ENCODE data around the gene CEP350.
"Not testable (repeated sequence)": the region's sequence is repeated elsewhere in the genome, so short reads cannot be mapped to it uniquely, and the experiment has no call there.

The CEP350 gene

DNA sequence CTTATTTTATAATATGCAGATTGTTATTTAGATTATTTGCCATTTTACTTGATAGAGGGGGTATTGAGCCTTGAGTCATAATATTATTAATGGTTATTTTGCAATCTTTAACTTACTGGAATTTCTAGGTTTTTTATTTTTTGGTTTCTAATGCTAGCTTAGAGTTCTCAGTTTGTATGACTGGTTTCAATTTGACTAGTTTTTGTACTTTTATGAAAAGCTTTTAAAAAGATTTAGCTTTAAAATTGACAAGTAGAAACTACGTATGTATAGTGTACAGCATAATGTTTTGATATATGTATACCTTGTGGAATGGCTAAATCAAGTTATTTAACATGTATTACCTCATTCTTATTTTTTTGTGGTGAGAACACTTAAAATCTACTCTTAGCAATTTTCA, 41.5 kb downstream of the CEP350 start:
- no peak for DNase-seq

DNA sequence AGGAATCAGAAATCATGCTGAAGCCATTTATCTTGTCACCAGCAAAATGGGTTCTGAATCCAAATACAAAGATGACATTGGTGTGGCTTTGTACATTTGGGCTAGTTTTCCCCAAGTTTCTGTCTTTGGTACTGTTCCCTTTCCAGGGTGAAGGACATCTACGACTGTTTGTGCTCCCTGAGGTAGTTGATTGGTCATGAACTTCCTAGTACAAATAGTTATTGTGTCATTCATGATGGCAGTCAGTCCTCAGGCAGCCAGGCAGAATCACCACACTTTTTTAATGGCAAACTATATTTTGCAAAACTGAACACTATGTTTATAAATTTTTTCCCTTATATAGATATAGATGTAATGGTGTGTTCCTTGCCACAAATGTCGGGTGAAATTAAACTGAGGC, 46.0 kb downstream of the CEP350 start:
- no peak for DNase-seq

DNA sequence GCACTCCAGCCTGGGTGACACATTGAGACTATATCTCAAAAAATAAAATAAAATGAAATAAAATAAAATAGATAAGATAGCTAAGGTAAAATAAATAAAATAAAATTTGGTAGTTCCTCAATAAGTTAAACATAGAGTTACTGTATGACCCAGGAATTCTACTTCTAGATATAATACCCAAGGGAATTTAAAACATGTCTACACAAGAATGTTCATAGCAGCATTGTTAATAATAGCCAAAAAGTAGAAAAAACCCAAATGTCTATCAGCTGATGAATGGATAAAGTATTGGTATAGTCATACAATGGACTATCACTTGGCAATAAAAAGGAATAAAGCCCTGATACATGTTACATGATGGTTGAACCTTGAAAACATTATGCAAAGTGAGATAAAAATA, 47.8 kb downstream of the CEP350 start:
- no peak for DNase-seq

DNA sequence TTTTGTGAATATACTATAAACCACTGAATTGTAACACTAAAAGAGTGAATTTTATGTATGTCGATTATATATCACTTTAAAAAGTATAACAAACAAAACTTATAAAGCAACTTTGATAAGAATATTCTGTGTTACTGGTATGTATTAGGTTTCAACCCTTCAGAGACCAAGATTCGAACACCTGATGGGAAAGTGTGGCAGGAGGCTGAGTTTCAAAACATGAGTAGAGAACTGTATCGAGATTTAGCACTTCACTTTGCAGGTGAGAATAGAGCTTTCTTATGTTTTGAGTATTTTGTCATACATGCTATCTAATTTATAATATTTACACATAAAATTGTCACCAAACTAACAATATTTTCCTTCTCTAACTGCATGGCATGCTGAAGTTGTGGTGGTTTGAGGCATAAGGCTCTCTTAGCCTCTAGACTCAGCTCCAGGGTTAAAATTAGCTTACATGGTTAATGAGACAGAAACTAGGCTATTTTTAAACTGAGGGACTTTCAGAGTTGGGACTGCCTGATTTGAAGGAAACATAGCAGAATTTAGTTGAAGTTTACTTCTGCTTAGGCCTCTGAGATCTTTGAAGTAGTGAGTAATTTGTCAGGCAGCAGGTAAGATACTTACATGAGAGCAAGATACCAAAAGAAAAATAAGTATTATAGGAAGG, 48.6 kb downstream of the CEP350 start:
- DNase-seq = no peak

DNA sequence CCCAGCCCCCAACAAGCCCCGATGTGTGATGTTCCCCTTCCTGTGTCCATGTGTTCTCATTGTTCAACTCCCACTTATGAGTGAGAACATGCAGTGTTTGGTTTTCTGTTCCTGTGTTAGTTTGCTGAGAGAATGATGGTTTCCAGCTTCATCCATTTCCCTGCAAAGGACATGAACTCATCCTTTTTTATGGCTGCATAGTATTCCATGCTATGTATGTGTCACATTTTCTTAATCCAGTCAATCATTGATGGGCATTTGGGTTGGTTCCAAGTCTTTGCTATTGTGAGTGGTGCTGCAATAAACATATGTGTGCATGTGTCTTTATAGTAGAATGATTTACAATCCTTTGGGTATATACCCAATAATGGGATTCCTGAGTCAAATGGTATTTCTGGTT, 52.2 kb downstream of the CEP350 start:
- DNase-seq = not testable (repeated sequence)

DNA sequence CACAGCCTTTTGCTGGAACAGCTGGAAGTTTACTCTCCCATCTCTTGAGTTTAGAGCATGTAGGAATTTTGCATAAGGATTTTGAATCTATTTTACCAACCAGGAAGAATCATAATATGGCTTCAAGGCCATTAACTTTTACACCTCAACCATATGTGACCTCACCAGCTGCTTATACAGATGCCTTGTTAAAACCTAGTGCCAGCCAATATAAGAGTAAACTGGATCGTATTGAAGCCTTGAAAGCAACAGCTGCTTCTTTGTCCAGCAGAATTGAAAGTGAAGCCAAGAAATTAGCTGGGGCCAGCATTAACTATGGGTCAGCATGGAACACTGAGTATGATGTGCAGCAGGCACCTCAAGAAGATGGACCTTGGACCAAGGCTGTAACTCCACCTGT, 65.4 kb downstream of the CEP350 start:
- DNase-seq = no peak

DNA sequence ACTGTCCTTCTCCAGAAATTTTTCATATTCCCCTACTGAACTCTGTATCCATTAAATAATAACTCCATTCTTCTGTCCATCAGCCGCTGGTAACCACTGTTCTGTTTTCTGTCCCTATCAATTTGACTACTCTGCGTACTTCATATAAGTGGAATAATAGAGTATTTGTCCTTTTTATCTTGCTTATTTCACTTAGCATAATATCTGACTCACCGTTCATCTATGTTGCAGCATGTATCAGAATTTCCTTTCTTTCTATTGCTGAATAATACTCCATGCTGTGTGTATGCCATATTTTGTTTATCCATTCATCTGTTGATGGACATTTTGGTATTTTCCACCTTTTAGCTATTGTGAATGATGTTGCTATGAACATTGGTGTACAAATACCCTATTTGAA, 71.9 kb downstream of the CEP350 start:
- no peak for DNase-seq

DNA sequence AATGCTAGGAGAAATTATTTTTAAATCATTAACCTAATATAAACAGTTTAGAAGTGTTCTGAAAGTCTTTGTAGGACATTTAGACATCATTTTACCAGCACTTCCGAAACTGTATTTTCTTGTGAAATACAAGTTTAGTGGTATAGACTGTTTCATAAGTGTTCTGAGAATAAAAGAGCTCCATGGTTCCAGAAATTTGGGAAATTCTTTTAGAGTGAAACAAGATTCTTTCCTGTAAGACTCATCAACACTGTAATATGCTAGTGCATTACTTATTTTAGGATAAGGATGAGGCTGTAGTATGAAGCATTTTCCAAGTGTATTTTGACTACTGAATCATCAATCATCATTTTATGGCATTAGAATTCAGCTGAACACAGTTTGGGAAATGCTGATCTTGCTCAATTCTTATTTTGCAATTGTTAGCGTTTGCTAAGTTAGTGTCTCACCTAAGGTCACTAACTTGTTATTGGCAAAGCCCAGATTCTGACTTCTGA, 73.4 kb downstream of the CEP350 start:
- no peak for DNase-seq

DNA sequence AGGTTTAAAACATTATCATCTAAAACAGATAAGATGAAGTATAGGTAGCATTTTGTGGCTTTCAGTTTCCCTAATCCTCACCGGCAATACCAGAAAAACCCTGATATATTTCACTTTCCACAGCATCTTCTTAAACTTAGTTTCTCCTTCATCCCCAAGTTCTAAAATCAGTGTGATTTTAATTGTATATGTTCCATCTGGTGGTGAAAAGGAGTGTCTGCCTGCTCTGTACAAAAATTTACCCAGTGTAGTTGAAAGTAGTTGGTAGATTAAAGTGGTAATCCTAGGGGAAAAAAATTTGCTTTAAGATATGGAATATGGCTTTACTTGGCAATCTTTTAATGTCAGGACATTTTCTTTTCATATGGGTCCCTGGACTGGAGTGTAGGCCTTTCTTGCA, 74.3 kb downstream of the CEP350 start:
- no peak for DNase-seq

DNA sequence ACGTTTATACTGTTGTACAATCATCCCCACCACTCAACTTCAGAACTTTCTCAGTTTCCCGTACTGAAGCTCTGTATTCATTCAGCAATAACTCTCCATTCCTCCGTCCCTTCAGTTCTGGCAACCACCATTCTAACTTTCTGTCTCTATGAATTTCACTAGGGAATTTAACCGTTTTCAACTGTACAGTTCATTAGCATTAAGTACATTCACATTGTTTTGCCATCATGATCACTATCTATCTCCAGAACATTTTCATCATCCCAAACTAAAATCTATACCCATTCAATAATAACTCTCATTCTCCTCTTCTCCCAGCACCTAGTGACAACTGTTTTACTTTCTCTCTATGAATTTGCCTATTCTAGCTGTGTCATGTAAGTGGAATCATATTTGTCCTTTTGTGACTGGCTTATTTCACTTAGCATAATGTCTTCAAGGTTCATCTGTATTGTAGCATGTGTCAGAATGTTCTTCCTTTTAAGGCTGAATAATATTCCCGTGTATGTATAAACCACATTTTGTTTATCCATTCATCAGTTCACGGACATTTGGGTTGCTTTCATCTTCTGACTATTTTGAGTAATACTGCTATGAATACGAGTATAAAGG, 75.0 kb downstream of the CEP350 start:
- no peak for DNase-seq

DNA sequence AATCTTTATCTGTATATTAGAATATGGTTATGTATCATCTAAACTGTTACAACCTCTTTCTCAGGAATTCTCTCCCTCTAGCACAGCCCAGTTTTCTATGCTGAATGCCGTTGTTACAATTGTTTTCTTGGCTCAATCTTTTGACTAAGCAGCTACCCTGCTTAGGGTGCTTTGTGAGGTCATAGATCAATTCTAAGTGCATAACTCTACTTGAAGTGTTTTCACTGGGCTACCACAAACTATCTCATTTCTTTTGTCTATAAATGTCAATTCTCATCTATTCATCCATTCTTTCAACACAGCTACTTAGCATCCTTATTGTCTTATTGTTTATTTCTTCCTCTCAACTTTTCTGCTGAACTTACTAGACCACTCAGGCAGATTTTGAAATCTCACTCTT, 77.1 kb downstream of the CEP350 start:
- no peak for DNase-seq

DNA sequence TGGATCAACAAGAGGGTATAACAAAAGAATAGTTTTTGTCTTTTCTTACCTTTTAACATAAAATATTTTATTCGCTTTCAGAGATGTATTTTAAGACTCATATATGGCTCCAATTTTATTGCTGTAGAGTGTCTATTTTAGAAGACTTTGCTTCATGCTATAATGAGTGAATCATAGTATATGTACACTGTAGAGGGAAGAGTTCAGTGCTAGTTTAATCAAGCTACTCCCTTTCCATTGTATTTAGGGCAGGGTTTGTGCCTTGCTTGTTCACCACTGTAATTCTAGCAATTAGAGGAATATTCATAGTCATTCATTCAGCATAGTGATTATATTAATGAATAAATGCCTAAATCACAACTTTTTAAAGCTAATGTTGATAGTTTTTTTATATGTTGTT, 78.8 kb downstream of the CEP350 start:
- DNase-seq = no peak

DNA sequence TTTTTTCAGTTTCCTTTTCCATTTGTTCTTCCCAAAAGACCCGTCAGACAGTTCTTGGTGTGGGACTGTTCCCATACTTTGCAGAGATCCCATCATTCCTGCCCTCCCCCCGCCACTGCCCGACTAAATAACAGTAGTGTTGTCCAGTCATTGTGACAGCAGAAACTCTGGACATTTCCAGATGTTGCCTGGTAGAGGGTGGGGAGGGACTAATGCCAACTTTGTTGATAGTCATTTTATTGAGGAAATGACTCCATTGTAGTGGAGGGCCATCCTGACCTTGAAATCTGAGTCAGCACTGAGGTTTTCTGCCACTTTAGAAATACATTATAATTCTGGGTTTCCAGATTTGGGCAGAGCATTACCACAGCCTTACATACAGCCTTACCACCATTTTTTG, 85.4 kb downstream of the CEP350 start:
- DNase-seq = no peak

DNA sequence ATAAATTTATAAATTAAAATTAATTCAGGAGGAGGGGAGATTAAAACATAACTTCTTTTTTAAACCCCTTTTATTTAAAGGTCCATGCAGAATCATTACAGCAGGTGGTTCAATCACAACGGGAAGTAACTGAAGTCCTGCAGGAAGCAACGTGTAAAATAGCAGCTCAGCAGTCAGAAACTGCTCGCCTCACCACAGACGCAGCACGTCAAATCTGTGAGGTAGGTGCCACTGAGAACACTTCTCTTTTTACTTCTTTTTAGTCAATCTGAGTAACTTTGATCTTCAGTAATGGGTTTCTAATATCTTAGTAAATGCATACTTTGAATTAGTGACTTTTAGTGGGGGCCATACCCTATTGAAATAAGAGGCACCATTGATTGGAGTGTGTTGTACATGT, 87.0 kb downstream of the CEP350 start:
- DNase-seq = no peak

DNA sequence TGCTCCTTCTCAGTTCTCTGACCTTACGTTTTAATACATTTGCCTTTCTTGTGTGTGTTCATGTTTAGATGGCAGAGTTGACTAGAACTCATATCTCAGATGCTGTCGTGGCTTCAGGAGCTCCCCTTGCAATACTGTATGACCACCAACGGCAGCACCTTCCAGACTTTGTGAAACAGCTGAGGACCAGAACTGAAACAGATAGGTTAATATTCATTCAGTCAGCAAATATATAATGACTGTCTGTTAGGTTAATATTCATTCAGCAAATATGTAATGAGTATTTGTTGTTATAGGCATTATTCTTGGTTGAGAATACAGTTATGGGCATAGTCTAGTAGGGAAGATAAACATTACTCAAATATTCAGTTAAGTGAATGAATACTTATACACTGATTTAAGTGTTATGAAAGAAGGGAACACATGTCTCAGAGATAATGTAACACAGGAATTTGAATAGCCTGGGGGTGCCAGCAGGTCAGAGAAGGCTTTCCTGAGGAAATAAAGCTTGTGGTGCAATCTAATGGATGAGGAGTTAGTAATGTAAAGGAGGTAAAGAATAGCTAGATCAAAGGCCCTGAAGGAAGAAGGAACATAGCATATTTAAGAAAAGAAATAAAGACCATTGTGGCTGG, 88.5 kb downstream of the CEP350 start:
- no peak for DNase-seq

DNA sequence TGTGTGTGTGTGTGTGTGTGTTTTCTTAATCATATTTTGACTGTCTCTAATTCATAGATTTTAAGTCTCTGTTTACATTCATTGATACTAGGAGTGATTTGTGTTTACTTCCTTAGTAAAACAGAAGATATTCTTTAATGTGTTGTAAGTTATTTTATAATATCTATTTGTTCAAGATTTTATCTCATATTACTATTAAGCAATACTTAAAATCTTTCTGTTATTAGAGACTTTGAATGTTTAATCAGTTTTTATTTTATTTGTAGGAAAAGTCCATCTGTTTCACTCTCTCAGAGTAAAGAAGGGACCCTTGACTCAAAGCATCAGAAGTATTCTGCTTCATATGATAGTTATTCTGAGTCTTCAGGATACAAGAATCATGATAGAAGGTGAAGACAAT, 89.2 kb downstream of the CEP350 start:
- no peak for DNase-seq

DNA sequence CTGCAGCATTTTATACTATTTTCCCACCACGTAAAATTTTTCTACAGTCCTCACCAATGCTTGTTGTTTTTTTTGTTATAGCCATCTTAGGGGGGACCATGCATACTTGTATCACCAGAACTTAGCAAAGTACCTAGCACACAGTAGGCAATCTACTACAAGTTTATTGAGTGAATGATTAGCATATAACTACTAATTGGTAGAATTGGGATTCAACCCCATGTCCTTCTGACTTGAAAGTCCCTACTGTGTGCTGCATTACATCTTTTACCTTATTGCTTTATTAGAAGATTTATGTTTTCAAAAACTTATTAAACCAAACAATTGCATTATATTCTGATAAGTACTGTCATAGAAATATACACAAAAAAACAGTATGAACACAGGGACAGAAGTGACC, 92.1 kb downstream of the CEP350 start:
- no peak for DNase-seq

DNA sequence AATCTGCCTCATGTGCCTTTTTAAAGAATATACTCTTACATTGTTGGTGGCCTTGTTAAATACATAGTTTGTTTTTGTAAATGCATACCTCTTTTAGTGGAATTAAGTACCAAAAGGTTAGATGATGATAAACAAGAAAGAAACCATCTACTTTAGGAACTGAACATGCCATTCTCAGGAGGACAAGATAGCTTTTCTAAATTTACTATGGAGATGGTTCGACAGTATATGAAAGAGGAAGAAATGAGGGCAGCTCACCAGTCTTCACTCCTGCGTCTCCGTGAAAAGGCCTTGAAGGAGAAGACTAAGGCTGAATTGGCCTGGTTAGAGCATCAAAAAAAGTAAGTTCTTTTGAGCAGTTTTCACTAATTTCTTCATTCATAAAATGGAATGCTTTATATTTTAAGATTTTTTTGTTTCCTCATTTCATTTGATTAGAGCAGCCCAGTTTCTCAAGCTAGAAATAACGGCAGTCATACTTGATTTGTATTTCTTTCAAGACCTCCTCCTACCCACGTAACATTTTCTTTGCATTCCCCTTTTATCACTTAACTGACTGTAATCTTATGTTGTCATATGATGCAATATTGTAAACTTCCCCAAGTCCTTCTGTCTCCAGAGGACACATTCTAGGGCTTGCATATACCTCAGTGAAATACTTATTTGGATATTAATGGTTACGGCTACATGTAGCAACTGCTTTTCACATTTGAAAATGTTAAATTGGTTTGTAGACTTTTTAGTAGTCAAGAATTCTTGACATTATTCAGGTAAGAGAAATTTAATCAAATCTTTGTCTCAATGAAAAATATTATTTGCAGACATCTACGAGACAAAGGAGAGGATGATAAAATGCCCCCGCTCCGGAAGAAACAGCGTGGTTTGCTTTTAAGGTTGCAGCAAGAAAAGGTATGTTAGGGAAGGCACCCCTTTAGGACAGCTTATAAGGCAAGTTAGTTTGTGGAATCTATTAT, 99.3 kb downstream of the CEP350 start:
- no peak for DNase-seq

DNA sequence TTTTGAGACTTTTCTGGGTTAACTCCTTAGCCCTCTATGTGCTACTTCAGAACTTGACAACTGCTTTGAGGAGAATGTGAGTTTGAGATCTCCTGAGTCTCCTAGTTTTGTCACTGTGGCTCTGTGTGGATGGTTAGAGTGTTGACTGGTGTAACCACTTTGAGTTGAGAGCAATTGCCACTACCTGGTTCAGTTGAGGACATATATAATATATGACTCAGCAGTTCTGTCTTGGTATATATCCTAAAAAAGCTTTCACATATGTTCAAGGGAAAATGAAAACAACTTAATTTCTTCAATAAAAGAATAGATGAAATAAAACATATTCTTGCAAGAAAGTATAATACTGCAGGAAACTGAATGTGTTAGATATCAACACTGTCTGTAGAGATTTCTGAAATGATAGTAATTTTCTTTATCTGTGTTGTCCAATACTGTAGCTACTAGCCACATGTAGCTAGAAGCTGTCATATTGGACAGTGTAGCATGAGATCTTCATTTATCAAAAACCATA, 103.3 kb downstream of the CEP350 start:
- no peak for DNase-seq

DNA sequence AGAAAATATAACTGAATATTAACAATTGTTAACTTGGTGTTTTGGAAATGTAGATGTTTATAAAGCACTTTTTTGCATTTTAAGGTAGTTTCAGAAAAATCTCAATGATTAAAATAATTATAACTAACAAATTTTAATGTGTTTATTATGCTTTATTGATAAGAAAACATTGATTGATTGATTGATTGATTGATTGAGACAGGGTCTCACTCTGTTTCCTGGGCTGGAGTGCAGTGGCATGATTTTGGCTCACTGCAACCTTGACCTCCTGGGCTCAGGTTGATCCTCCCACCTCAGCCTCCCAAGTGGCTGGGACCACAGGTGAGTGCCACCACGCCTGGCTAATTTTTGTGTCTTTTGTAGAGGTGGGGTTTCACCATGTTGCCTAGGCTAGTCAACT, 106.4 kb downstream of the CEP350 start:
- no peak for DNase-seq

DNA sequence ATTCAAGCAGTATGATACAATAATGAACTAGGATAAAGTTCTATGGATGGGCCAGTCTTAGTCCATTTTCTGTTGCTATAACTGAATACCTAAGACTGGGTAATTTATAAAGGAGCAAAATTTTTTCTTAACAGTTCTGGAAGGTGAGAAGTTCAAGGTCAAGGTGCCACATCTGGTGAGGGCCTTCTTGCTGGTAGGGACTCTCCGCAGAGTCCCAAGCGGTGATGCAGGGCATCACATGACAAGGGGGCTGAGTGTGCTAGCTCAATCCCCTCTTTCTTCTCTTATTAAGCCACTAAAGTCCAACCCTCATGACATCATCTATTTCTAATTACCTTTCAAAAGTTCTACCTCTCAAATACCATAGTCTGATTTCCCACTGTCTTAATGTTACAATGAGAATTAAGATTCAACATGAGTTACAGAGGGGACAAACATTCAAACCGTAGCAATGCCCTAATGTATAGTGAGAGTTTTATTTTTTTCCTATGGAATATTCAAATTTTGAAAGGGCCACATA, 107.9 kb downstream of the CEP350 start:
- DNase-seq = no peak

DNA sequence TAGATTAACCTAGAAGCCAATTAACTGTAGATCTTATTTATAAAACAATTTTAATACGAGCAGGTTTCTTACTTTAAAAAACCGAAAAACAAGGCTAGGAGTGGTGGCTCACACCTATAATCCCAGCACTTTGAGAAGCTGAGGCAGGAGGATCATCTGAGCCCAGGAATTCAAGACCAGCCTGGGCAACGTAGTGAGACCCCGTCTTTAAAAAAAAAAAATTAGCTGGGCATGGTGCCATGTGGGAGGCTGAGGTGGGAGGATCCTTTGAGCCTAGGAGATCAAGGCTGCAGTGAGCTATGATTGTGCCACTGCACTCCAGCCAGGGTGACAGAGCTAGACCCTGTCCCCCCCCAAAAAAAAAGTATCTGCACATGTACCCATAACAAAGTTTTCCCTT, 110.8 kb downstream of the CEP350 start:
- no peak for DNase-seq

DNA sequence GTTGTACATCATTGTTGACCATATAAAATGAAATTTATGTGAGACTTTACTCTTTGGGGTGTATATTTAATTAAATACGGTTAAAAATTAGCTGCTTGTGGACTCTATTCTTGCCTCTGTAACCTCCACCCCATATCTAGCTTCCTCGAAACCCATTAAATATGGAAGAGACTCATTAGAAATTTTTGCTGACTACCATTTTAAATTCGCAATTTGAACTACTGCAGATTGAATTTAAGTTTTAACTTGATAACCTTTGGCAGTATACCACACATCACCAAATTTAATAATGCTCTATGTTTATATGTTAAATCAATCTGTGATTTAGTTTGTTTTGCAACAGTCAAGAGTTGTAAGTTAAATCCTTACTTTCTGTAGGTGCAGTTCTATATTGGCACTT, 111.5 kb downstream of the CEP350 start:
- no peak for DNase-seq

All from NCI-H146 (cell line).